C1 segment of cervical spinal cord (tissue), 14 donors: Measurements from ENCODE around the gene OLFML1.

ENCODE experiments used
- DNase-seq, 14 donors: peaks; one replicate each; lab custom pipeline; 2025; lab: John Stamatoyannopoulos, UW

Gene OLFML1

DNA sequence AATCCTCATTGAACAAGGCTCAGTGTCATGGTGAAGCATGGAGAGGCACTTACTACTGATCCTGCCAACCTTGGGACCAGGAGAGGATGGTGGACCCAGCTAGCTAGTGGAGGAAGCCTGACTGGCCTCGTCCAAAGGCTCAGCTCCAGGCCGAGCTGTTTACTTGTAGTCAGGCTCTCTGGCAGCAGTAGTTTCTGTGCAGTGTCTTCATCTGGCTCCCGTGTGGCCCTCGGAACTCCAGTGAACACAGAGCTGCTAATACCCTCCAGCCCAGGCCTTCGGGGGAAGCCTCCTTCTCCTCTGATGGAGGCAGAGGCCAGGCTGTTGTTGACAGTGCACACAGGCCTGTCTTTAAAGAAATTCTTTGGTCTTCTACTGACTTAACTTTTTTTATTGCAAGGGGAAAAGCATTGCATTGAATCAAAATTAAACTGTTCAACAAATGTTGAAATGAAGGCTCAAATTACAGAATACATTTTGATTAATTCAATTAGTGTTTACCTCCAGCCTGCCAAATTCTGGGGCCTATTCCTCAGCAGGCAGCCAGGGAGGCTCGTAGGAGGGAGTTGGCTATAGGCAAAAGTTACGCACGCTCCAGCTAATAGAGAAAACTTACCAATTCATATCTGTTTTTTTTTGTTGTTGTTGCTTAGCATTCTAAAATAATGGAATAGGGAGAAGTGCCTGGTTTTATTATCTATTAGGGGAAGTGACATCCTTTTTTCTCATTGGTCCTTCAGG lies 47.3 kb downstream of the OLFML1 start:
- DNase-seq: no peak

DNA sequence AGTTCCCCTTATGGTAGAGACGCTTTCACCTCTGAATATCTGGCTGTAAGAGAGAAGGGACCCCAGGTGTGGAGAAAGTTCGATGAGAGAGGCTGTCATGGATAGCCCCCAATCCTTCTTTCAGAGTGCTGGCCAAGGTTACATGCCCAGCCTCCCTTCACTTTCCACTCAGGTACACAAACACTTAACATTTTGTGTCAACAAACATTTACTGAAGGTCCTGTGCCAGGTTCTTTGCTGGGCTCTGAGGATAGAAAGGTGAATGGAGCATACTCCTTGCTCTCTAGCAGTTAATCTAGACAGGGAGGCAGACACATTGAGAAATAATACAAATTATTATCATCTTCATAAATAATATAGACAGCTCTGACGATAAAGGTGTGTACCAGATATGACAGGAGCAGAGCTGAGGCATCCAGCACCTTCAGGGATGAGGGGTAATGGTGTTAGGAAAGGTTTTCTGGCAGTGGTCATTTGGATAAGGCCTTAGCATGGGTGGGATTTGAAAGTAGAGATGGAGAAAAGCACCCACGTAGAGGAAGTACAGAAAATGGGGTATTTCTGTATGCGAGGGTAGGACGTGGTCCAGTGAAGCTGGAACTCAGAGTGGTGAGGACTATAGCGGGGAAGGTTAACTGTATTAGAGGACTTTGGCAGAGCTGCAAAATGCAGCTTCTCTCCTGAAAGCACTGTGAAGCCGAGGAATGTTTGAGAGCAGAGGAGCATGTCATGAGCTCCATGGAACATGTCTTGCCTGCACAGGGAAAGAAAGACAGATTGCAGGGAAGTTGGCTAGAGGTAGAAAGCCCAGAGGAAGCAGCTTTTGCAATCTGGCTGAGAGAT lies 48.1 kb downstream of the OLFML1 start:
- DNase-seq: no peak

DNA sequence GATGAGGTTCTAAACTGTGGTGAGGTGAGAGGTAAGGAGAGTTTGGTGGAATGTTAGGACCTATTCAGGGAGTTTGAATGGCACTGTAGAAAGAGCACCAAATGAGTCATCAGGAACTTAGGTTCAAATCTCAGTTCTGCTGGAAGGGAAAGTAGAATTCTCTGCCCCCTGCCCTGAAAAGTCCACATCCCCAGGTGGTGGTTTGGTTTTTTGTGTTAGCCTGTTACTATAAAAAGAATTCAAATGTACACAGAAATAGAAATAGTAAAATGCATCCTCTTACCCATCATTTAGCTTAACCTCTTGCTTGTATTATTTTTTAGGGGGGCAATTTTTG lies 48.7 kb downstream of the OLFML1 start:
- no peak for DNase-seq

- no peak for DNase-seq
These were observed 50.8 kb downstream of the OLFML1 start for GRCh38 chr11:7536100-7536499.

DNA sequence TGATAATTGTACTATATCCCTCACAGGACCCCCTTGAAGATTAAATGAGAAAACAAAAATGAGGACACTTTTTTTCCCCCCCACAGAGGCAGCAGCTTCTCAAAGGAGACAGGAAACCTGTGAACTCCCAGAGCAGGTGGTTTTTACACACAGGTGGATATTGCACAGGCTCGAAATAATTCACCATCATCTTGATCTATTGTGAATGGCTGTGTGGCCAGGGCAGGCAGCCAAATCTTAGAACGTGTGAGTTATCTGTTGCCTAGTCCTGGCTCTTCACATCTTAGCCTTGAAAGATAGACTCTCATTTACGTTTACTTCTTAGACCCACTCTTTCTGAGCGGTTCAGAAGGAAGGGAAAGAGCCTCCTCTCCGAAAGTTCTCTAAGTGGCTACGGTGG lies 52.0 kb downstream of the OLFML1 start:
- no peak for DNase-seq

DNA sequence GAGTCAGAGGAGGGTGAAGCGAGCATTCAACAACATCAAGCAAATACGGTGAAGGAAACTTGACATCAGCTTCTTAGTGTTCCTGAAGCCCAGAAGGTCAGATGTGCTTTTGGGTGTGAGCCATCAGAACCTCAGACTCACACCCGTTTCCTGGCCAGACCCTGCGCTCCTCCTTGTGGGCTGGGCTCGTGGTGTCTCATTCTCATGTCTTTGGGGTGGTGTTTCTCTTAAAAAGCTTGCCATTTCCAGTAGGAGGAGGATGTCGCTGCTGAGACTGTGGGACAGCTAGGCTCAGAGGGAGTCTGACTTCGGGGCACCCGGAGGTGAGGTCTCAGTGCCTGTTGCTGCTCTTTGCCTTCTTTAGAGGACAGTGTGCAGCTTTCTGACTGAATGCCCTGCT lies 52.7 kb downstream of the OLFML1 start:
- no peak for DNase-seq

DNA sequence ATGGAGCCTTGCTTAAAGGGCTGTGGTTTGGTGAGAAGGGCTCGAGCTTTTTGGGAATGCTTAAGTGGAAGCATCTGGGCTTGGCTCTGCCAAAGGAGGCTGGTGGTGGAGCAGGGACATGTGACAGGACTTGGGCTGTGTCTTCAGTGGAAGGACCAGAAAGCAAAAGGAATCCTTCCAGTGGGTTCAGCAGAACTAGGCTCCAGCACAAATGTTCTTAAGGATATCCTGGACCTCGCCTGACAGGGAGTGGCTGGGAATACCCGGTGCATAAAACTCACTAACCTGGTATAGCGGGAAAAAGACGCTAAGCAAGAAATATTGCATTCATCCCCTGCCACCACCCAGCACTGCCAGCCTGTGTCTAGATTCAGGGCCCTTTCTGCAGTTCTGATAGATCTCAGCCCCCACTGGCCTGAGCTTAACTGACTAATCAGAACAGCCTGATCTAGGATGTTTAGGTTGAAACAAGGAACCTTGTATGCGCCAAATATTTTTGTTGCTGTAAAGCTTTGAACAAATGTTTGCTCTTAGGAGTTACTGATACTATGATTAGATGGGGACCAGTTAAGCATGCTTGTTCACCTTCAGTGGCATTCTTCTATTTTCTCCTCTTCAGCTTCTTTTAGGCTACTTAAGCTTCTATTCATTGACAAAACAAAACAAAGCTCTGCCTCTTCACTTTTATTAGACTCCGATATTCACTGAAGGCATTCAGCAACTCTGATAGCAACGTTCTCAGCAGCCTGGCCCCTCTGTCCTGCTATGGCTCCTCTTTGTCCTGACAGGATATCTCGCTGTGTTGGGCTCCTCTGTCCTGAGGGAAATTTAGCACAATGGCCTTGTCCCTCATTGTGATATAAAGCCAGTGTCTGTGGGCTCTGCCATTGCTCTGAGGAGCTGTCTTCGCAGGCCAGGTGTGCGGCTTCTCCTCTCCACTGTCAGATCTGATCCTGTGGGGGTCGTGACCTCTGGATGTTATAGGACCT lies 53.5 kb downstream of the OLFML1 start:
- no peak for DNase-seq

DNA sequence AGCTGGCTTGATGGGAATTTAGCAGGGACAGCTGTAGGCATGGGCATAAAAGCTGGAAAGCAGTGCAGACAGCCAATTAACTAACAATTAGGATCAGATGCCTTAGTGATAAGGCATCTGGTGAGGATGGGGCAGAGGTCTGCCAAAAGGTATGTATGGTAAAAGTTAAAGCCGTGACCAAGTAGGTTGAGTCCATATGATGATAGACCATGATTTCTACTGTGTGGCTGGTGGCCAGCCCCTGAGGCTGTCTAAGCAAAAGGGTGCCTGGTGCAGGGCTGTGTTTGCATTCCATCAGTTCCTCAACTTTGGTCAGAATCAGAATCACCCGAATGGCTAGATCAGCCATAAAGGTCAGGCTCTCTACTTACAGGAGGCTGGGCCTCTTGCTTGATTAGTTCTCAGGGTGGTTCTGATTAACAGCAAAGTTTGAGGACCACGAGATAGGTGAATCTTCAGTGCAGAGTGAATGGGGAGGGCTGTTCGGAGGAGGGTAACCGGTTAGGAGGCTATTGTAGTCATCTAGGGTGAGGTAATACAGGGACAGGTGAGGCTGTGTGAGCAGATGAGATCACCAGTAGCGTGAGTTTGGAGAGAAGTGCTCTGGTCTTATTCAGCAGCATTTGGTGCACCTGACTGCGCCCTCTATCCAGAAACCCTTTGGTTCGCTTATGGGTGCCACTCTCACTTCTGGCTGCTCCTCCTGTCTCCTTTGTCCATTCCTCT lies 55.7 kb downstream of the OLFML1 start:
- DNase-seq: no peak

DNA sequence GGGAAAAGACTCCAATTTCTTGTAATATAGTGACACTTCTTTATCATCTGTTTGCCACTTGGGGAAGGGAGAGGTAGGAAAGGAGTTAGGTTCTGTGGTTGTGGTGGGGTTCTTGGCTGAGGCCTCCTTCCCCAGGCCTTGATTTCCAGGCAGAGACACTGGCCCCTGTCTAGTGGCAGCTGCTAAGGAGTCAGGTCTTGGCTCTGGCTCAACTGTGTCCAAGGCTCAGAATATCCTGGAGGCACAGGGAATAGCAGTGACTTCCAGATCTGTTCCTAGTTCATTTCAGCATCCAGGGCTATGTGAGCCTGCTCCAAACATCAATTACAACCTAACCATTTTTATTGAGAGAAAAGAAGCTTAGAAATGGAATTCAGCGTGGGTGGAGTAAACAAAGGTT lies 58.0 kb downstream of the OLFML1 start:
- DNase-seq: peak in 1 of 14 donors; percentile 61

DNA sequence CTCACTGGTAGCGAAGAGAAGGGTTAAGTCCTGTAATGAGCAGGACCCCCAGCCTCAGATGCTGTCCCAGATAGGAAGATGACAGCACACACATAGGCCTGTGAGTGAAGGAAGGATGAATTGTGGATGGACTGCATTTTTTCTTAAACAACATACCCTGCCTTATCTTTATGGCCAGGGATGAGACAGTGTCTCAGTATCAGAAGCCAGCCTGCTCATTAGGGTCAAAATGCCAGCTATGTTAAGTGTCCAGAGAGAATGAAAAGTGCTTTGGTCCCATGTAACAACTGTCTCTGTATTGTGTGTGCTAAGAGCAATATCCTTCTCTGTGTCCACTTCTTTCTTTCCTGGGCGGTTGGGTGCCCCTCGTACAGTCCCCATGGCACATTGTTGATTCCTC lies 58.7 kb downstream of the OLFML1 start:
- DNase-seq: no peak

GRCh38 chr11:7545611-7546010 lies 60.3 kb downstream of the OLFML1 start:
- DNase-seq: no peak

GRCh38 chr11:7546324-7546791 lies 61.1 kb downstream of the OLFML1 start:
- DNase-seq: no peak

DNA sequence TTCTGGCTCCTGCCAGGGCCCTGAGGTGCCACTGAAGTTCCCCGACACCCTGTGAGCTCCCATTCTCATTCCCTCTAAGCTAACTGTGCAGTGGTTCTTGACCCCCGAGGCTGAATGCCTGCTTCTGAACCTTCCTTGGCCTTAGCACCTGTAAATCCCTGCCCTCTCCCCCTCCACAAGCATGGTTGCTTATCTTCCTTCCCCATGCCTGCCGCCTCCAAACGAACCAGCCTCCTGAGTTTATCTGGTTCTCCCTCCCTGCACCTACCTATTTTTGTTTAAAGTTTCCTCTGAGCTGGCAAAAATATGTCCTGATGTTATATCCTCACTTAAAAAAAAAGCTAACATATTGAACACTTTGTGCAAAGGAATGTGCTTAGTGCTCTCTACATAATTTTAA lies 62.4 kb downstream of the OLFML1 start:
- no peak for DNase-seq

DNA sequence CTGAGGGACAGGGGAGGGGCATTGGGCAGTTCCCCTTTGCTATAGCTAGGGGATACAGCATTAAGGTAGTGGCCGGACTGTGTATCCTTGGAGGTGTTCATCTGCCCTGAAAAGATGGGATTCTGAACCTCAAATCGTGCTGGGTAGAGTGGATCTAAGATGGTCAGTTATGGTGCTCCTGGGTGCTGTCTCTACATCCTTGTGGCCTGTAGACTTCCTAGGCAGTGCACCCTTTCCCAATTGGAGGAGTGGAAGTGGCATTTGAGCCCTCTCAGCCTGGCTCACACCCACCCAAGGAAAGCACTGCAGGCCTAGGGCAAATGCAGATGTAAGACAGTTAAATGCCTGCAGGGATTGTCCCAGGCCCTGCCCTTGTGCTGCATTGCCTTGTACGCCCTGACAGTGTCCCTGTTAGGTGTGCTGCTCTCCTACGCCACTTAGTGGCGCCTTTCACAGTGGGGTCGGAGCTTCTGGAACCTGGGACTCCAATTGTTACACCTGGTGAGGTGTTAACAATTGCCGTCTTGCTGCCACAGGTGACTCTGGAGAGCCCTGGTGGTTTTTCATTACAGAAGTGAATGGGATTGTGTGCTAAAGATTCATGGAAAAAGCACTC lies 63.5 kb downstream of the OLFML1 start:
- DNase-seq: no peak

DNA sequence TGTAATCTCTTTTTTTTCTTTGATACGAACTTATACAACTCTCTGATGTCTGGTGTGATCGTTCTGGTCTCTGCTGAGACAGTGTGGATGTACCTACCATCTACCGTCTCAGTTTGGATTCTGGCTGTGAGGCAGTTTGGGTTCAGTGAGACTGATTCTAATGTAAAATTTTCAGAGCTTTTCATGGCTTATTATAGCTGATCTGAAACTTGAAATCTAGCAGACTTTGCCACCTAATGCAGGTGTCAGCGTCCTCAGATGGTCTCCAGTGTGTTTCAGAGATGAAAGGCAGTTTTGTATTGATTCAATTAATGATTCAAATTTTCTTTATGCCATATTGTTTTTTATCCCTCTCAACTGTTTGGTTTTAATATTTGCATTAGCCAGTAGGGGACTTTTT lies 64.4 kb downstream of the OLFML1 start:
- no peak for DNase-seq

GRCh38 chr11:7551571-7551970 lies 66.3 kb downstream of the OLFML1 start:
- no peak for DNase-seq

DNA sequence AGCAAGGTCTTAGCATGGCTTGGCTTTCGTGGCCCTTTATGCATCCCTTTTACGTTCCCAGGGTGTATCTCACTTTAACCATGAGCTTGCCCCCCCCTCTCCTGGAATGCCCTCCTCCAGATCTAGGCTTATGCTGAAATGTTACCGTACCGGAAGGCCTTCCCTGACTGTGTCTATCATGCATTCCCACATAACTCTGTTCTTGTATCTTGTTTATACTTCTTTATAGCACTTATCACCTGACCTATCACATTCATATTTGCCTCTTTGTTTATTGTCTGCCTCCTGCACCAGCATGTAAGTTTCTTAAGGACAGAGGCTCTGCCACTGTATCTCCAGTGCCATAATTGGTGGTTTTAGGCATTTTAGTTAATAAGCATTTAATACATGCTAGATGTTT lies 67.4 kb downstream of the OLFML1 start:
- DNase-seq: no peak

DNA sequence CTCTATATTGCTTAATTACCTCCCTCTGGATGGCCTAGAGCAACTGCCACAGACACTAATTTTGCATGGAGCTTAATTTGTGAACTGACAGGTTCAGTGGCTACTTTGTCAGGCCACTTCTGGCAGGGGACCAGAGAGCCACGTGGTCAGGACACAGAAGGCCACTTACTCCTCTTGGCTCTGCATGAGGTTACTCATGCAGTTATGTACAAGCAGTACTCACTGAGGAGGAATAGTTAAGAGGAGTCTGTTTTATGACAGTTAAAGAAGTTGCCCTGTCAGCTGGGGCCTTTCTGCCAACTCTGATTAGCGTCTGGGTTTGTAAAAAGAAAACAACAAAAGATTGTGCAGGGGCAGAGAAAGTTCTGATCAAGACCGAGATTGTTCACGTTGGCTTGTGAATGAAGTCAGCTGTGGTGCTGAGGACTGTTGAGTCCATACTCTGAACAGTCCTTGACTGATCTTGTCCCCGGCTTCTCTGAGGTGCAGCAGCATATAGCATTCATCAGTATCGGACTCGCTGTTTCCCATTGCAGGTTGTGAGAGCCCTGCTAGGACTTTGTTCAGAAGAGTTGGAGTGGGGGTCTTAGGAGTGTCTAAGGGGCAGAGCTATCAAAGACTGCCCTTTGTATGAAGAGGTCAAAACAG lies 69.9 kb downstream of the OLFML1 start:
- peak in 12 of 14 donors; percentile 14 to 70 (median 45) for DNase-seq

- no peak for DNase-seq
These were observed 72.7 kb downstream of the OLFML1 start for GRCh38 chr11:7558046-7558445.
